Fibroblast of lung (primary cell): Measurements from ENCODE around the gene DOK5.

Source experiments
- CTCF ChIP-seq, 2 donors: IDR thresholded peaks in 1 of 2; conservative IDR thresholded peaks in 1 of 2; 1 replicate in 1 of 2; 2 replicates in 1 of 2; pipeline ENCODE4 v1.5.1; 2011 to 2012; ENCODE audit warnings: low read length in 2 of 2, control low read depth in 1 of 2, inconsistent platforms in 1 of 2, low read depth in 1 of 2, mild to moderate bottlenecking in 1 of 2
- EZH2 ChIP-seq: IDR thresholded peaks from 2 replicates; pipeline ENCODE4 v1.5.1; 2012; ENCODE audit warnings: low read length, control low read depth, mild to moderate bottlenecking; ENCODE audit errors: missing control alignments

GRCh38 chr20:54669040-54669363 is 193.6 kb downstream of the DOK5 start:
- TF ChIP-seq CTCF (conservative IDR thresholded peaks at IDR 0.05 in 1 of 2, IDR thresholded peaks at IDR 0.05 in 1 of 2; ENCODE audit: low read depth in 1 of 2, low read length in 2 of 2) (no peak), EZH2 (no peak)
